GM21526 (cell line): Measurements from ENCODE around the gene IGIP.

Experiments
- ATAC-seq: cut with Tn5 transposase; IDR thresholded peaks from one replicate; pipeline ENCODE4 v1.9.1; 2021; ENCODE audit warnings: moderate library complexity; ENCODE audit not compliant: unreplicated experiment, low FRiP score

IGIP gene

GRCh38 chr5:140111011-140111858 is 14.5 kb upstream of the IGIP start:
- ATAC-seq, result no peak

GRCh38 chr5:140111859-140112551 is 13.7 kb upstream of the IGIP start:
- no peak for ATAC-seq

- no peak for ATAC-seq
Measured at GRCh38 chr5:140112685-140113179, 13.0 kb upstream of the IGIP start.

- ATAC-seq, result no peak
Measured at GRCh38 chr5:140113180-140113698, 12.5 kb upstream of the IGIP start.

GRCh38 chr5:140113699-140114263 is 12.0 kb upstream of the IGIP start, which contains the start of gene PURA:
Gene PURA, plus strand, starts transcription at chr5:140114109. Its CDS starts 73 bp downstream, at chr5:140114182.
- peak; percentile 69 for ATAC-seq

GRCh38 chr5:140114341-140115185 is 11.2 kb upstream of the IGIP start:
- ATAC-seq, result peak; percentile 34

- no peak for ATAC-seq
Measured at GRCh38 chr5:140115186-140115500, 10.6 kb upstream of the IGIP start.

GRCh38 chr5:140116716-140117115 is 9.0 kb upstream of the IGIP start:
- no peak for ATAC-seq

- ATAC-seq, result no peak
Measured at GRCh38 chr5:140117523-140117922, 8.2 kb upstream of the IGIP start.

- no peak for ATAC-seq
Measured at GRCh38 chr5:140118302-140118936, 7.3 kb upstream of the IGIP start.

GRCh38 chr5:140126315-140127012 is 727 bp downstream of the IGIP start:
- no peak for ATAC-seq

- no peak for ATAC-seq
Measured at GRCh38 chr5:140128376-140128775, 2.6 kb downstream of the IGIP start.

- ATAC-seq, result no peak
Measured at GRCh38 chr5:140130949-140131733, 5.4 kb downstream of the IGIP start.

GRCh38 chr5:140131967-140132409 is 6.3 kb downstream of the IGIP start:
- ATAC-seq, result no peak

- ATAC-seq, result no peak
Measured at GRCh38 chr5:140133514-140134167, 7.9 kb downstream of the IGIP start.

GRCh38 chr5:140134277-140134935 is 8.7 kb downstream of the IGIP start:
- ATAC-seq, result no peak

GRCh38 chr5:140135127-140135526 is 9.4 kb downstream of the IGIP start:
- ATAC-seq, result no peak
